ENCODE results near the gene DNAI7. TPM values are rescaled to one million over a fixed set of nuclear protein-coding genes. Genes with fewer than 3 reads are reported as not detected.

The DNAI7 gene
- total RNA-seq, 1 experiment from 2014 or later = 0.52 TPM

DNA sequence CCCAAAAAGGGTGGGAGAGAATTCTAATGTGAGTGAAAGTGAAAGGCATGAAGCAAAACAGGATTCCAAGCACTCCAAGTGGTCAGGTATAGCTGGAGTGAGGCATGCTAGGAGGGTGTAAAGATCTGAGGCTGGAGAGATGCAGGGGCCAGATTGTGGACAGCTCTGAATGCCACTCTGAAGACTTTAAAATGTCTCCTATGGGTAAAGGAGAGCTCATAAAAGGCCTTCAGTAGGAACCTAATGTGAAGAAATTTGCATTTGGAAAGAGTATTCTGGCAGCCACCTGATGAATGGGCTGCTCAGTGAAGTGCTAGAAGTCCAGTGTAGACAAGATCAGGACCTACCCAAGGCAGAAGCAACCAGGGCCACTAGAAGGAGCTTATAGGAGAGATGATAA is 68.9 kb downstream of the DNAI7 start:
- ATAC-seq (no peak), DNase-seq (ENCODE audit: low read depth, low spot score) (no peak)
- Histone ChIP-seq H3K4me1 (ENCODE audit: control insufficient read depth in 1 of 2, insufficient read depth in 2 of 2, low read length in 2 of 2) (no peaks in the 10 kb centered on the region), H3K9me2 (ENCODE audit: insufficient read depth) (no peaks in the 10 kb centered on the region), H3K4me2 (ENCODE audit: low read length) (no peak overlapping the region), H3K79me2 (ENCODE audit: insufficient read depth, low read length) (no peaks in the 10 kb centered on the region), H3K9ac (ENCODE audit: low read length) (no peak overlapping the region), H3K4me3 (replicated peaks in 1 of 2; ENCODE audit: low read depth in 1 of 2, low read length in 2 of 2) (no peak overlapping the region), H3K9me3 (ENCODE audit: control insufficient read depth in 1 of 2, insufficient read depth in 1 of 2, low read depth in 1 of 2, low read length in 2 of 2) (no peaks in the 10 kb centered on the region), H3K27me3 (ENCODE audit: insufficient read depth, low read length) (no peaks in the 10 kb centered on the region), H3K36me3 (ENCODE audit: control insufficient read depth in 1 of 2, insufficient read depth in 2 of 2, low read length in 2 of 2) (no peaks in the 10 kb centered on the region), H3K27ac (ENCODE audit: low read depth, low read length) (no peak overlapping the region), H4K20me1 (ENCODE audit: insufficient read depth) (no peaks in the 10 kb centered on the region), H2AFZ (ENCODE audit: low read depth, low read length, poor library complexity, severe bottlenecking) (no peak overlapping the region)
- no peak for TF ChIP-seq SRF (IDR thresholded peaks at IDR 0.05; ENCODE audit: low read depth)
- TF ChIP-seq ZNF274 (IDR thresholded peaks at IDR 0.05; ENCODE audit: low read depth, low read length) = no peak
- TF ChIP-seq YY1 (IDR thresholded peaks at IDR 0.05; ENCODE audit: extremely low read depth, insufficient replicate concordance, low read depth, low read length) = no peak
- TF ChIP-seq POLR2AphosphoS5 (IDR thresholded peaks at IDR 0.05; ENCODE audit: low read depth, low read length) = no peak
- TF ChIP-seq RAD21 (IDR thresholded peaks at IDR 0.05; ENCODE audit: low read depth) = no peak
- TF ChIP-seq, protein P1, sequence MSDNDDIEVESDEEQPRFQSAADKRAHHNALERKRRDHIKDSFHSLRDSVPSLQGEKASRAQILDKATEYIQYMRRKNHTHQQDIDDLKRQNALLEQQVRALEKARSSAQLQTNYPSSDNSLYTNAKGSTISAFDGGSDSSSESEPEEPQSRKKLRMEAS (IDR thresholded peaks at IDR 0.05) = no peak
- no peak for TF ChIP-seq CEBPB (IDR thresholded peaks at IDR 0.05; ENCODE audit: low read depth)
- TF ChIP-seq, protein P2, sequence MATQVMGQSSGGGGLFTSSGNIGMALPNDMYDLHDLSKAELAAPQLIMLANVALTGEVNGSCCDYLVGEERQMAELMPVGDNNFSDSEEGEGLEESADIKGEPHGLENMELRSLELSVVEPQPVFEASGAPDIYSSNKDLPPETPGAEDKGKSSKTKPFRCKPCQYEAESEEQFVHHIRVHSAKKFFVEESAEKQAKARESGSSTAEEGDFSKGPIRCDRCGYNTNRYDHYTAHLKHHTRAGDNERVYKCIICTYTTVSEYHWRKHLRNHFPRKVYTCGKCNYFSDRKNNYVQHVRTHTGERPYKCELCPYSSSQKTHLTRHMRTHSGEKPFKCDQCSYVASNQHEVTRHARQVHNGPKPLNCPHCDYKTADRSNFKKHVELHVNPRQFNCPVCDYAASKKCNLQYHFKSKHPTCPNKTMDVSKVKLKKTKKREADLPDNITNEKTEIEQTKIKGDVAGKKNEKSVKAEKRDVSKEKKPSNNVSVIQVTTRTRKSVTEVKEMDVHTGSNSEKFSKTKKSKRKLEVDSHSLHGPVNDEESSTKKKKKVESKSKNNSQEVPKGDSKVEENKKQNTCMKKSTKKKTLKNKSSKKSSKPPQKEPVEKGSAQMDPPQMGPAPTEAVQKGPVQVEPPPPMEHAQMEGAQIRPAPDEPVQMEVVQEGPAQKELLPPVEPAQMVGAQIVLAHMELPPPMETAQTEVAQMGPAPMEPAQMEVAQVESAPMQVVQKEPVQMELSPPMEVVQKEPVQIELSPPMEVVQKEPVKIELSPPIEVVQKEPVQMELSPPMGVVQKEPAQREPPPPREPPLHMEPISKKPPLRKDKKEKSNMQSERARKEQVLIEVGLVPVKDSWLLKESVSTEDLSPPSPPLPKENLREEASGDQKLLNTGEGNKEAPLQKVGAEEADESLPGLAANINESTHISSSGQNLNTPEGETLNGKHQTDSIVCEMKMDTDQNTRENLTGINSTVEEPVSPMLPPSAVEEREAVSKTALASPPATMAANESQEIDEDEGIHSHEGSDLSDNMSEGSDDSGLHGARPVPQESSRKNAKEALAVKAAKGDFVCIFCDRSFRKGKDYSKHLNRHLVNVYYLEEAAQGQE (IDR thresholded peaks at IDR 0.05; ENCODE audit: low read depth) = no peak
- TF ChIP-seq, protein P3, sequence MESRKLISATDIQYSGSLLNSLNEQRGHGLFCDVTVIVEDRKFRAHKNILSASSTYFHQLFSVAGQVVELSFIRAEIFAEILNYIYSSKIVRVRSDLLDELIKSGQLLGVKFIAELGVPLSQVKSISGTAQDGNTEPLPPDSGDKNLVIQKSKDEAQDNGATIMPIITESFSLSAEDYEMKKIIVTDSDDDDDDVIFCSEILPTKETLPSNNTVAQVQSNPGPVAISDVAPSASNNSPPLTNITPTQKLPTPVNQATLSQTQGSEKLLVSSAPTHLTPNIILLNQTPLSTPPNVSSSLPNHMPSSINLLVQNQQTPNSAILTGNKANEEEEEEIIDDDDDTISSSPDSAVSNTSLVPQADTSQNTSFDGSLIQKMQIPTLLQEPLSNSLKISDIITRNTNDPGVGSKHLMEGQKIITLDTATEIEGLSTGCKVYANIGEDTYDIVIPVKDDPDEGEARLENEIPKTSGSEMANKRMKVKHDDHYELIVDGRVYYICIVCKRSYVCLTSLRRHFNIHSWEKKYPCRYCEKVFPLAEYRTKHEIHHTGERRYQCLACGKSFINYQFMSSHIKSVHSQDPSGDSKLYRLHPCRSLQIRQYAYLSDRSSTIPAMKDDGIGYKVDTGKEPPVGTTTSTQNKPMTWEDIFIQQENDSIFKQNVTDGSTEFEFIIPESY (IDR thresholded peaks at IDR 0.05; ENCODE audit: extremely low read depth, insufficient replicate concordance, low read length) = no peak
- no peak for TF ChIP-seq FOSL1 (IDR thresholded peaks at IDR 0.05; ENCODE audit: low read depth)
- no peak for TF ChIP-seq EZH2phosphoT487 (IDR thresholded peaks at IDR 0.05; ENCODE audit: borderline replicate concordance)
- TF ChIP-seq, protein P4, sequence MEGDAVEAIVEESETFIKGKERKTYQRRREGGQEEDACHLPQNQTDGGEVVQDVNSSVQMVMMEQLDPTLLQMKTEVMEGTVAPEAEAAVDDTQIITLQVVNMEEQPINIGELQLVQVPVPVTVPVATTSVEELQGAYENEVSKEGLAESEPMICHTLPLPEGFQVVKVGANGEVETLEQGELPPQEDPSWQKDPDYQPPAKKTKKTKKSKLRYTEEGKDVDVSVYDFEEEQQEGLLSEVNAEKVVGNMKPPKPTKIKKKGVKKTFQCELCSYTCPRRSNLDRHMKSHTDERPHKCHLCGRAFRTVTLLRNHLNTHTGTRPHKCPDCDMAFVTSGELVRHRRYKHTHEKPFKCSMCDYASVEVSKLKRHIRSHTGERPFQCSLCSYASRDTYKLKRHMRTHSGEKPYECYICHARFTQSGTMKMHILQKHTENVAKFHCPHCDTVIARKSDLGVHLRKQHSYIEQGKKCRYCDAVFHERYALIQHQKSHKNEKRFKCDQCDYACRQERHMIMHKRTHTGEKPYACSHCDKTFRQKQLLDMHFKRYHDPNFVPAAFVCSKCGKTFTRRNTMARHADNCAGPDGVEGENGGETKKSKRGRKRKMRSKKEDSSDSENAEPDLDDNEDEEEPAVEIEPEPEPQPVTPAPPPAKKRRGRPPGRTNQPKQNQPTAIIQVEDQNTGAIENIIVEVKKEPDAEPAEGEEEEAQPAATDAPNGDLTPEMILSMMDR (IDR thresholded peaks at IDR 0.05 in 2 of 3, conservative IDR thresholded peaks at IDR 0.05 in 1 of 3; ENCODE audit: borderline replicate concordance in 1 of 3, insufficient read depth in 1 of 3, low read depth in 2 of 3, low read length in 2 of 3) = no peak
- no peak for TF ChIP-seq SIN3A (IDR thresholded peaks at IDR 0.05; ENCODE audit: low read depth)
- no peak for TF ChIP-seq POLR2A (IDR thresholded peaks at IDR 0.05; ENCODE audit: borderline replicate concordance, extremely low read depth, insufficient read depth, insufficient read length)
- TF ChIP-seq, protein P5, sequence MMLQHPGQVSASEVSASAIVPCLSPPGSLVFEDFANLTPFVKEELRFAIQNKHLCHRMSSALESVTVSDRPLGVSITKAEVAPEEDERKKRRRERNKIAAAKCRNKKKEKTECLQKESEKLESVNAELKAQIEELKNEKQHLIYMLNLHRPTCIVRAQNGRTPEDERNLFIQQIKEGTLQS (IDR thresholded peaks at IDR 0.05) = no peak
- ChIA-PET RAD21 (ENCODE audit: low non-redundant PET in 1 of 2, low total read pairs in 2 of 2, uncharacterized antibody in 2 of 2, unreplicated experiment in 2 of 2) (no interaction called here), POLR2A (no interaction called here), CTCF (no interaction called here)
- no TSS peak for BruUV-seq (replicated peaks)
- intact Hi-C loops (cut with micrococcal nuclease) = loop anchor here (10.0 kb wide), 1 partner anchor 1921 kb away; no protein-coding TSS in a partner anchor

All from HCT116 (cell line).